Measurements from ENCODE around the gene ST6GALNAC1.

- TF ChIP-seq POLR2A (IDR thresholded peaks at IDR 0.05; ENCODE audit: low read depth, low read length) = no peak
- TF ChIP-seq TAF1 (IDR thresholded peaks at IDR 0.05; ENCODE audit: borderline replicate concordance, low read depth, low read length) = no peak
Measured at GRCh38 chr17:76597156-76598003, 46.2 kb downstream of the ST6GALNAC1 start.

Measured in GM12892 (cell line).